ENCODE measurements around the gene DMAP1. TPM values are rescaled to one million over a fixed set of nuclear protein-coding genes. Genes with fewer than 3 reads are reported as not detected.

Gene DMAP1
- total RNA-seq, 1 donor from 2014 or later, result 46.4 TPM

- no peak for TF ChIP-seq CTCF (IDR thresholded peaks at IDR 0.05)
- H3K4me1 Mint-ChIP-seq (ENCODE audit: unreplicated experiment), result no peaks in the 10 kb centered on the region
- H3K36me3 Mint-ChIP-seq (ENCODE audit: unreplicated experiment), result peaks cover 9% of the 10 kb centered on the region
- no peak overlapping the region for H3K4me3 Mint-ChIP-seq (ENCODE audit: unreplicated experiment)
- no peak overlapping the region for H3K27ac Mint-ChIP-seq (ENCODE audit: unreplicated experiment)
- H3K27me3 Mint-ChIP-seq (ENCODE audit: unreplicated experiment), result no peaks in the 10 kb centered on the region
- H3K9me3 Mint-ChIP-seq (ENCODE audit: unreplicated experiment), result no peaks in the 10 kb centered on the region
- DNase-seq (ENCODE audit: extremely low spot score, unreplicated experiment), result no peak
Observed at GRCh38 chr1:44228218-44228617, 14.9 kb downstream of the DMAP1 start.

GRCh38 chr1:44229435-44230167 is 16.3 kb downstream of the DMAP1 start:
- no peak for DNase-seq (ENCODE audit: extremely low spot score, unreplicated experiment)
- TF ChIP-seq CTCF (IDR thresholded peaks at IDR 0.05), result no peak
- Mint-ChIP-seq H3K4me1 (ENCODE audit: unreplicated experiment) (no peaks in the 10 kb centered on the region), H3K36me3 (ENCODE audit: unreplicated experiment) (peaks cover 12% of the 10 kb centered on the region), H3K4me3 (ENCODE audit: unreplicated experiment) (no peak overlapping the region), H3K27me3 (ENCODE audit: unreplicated experiment) (no peaks in the 10 kb centered on the region), H3K9me3 (ENCODE audit: unreplicated experiment) (no peaks in the 10 kb centered on the region), H3K27ac (ENCODE audit: unreplicated experiment) (no peak overlapping the region)

GRCh38 chr1:44230796-44231195 is 17.5 kb downstream of the DMAP1 start:
- no peak for TF ChIP-seq CTCF (IDR thresholded peaks at IDR 0.05)
- Mint-ChIP-seq H3K27ac (ENCODE audit: unreplicated experiment) (no peak overlapping the region), H3K9me3 (ENCODE audit: unreplicated experiment) (no peaks in the 10 kb centered on the region), H3K4me1 (ENCODE audit: unreplicated experiment) (no peaks in the 10 kb centered on the region), H3K4me3 (ENCODE audit: unreplicated experiment) (no peak overlapping the region), H3K36me3 (ENCODE audit: unreplicated experiment) (peaks cover 16% of the 10 kb centered on the region), H3K27me3 (ENCODE audit: unreplicated experiment) (no peaks in the 10 kb centered on the region)
- no peak for DNase-seq (ENCODE audit: extremely low spot score, unreplicated experiment)

- Mint-ChIP-seq H3K27ac (ENCODE audit: unreplicated experiment) (no peak overlapping the region), H3K4me1 (ENCODE audit: unreplicated experiment) (peaks cover 1% of the 10 kb centered on the region), H3K36me3 (ENCODE audit: unreplicated experiment) (peaks cover 16% of the 10 kb centered on the region), H3K4me3 (ENCODE audit: unreplicated experiment) (no peak overlapping the region), H3K9me3 (ENCODE audit: unreplicated experiment) (no peaks in the 10 kb centered on the region), H3K27me3 (ENCODE audit: unreplicated experiment) (no peaks in the 10 kb centered on the region)
- no peak for TF ChIP-seq CTCF (IDR thresholded peaks at IDR 0.05)
- no peak for DNase-seq (ENCODE audit: extremely low spot score, unreplicated experiment)
Observed at GRCh38 chr1:44233593-44233992, 20.3 kb downstream of the DMAP1 start.

- peaks cover 12% of the 10 kb centered on the region for H3K36me3 Mint-ChIP-seq (ENCODE audit: unreplicated experiment)
- TF ChIP-seq CTCF (IDR thresholded peaks at IDR 0.05), result no peak
- H3K4me1 Mint-ChIP-seq (ENCODE audit: unreplicated experiment), result peaks cover 20% of the 10 kb centered on the region
- H3K4me3 Mint-ChIP-seq (ENCODE audit: unreplicated experiment), result no peak overlapping the region
- H3K9me3 Mint-ChIP-seq (ENCODE audit: unreplicated experiment), result no peaks in the 10 kb centered on the region
- no peak overlapping the region for H3K27ac Mint-ChIP-seq (ENCODE audit: unreplicated experiment)
- DNase-seq (ENCODE audit: extremely low spot score, unreplicated experiment), result no peak
- no peaks in the 10 kb centered on the region for H3K27me3 Mint-ChIP-seq (ENCODE audit: unreplicated experiment)
Observed at GRCh38 chr1:44235808-44236207, 22.5 kb downstream of the DMAP1 start.
